ENCODE data around the gene PDGFD. TPM values are rescaled to one million over a fixed set of nuclear protein-coding genes. Genes with fewer than 3 reads are reported as not detected.

The PDGFD gene
- total RNA-seq, 1 donor from 2014 or later: 3.9 TPM

- no peak for ATAC-seq
- Histone ChIP-seq H3K27me3 (ENCODE audit: low read depth) (no peaks in the 10 kb centered on the region), H3K4me1 (no peaks in the 10 kb centered on the region), H3K36me3 (no peaks in the 10 kb centered on the region), H3K9me3 (no peaks in the 10 kb centered on the region), H3K4me3 (no peak overlapping the region), H3K27ac (no peak overlapping the region)
- DNase-seq: no peak
- intact Hi-C loops (cut with DNase I): no loop called here
- TF ChIP-seq CTCF (IDR thresholded peaks at IDR 0.05): no peak
Observed at GRCh38 chr11:104015649-104016415, 148.1 kb downstream of the PDGFD start.

DNA sequence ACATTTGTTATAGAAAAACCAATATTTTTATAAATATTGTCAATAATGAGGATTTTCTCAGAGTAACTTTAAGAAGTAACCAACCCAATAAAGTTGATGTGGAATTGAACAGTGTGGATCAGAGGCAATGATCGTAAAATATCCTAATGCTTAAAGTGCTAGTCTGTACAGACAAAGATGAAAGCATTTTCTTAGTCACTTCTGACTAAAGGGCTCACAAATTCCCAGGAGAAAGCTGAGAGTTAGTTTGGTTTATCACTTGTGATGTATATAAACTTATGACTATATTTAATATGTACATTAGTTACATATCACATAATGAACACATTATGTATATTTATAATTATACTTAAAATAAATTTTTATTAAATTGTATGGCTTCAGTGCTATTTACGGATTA lies 152.9 kb downstream of the PDGFD start:
- Histone ChIP-seq H3K27me3 (ENCODE audit: low read depth) (no peaks in the 10 kb centered on the region), H3K36me3 (no peaks in the 10 kb centered on the region), H3K4me1 (no peaks in the 10 kb centered on the region), H3K4me3 (no peak overlapping the region), H3K27ac (no peak overlapping the region), H3K9me3 (no peaks in the 10 kb centered on the region)
- DNase-seq (no peak), ATAC-seq (no peak)
- no peak for TF ChIP-seq CTCF (IDR thresholded peaks at IDR 0.05)
- intact Hi-C loops (cut with DNase I): no loop called here

DNA sequence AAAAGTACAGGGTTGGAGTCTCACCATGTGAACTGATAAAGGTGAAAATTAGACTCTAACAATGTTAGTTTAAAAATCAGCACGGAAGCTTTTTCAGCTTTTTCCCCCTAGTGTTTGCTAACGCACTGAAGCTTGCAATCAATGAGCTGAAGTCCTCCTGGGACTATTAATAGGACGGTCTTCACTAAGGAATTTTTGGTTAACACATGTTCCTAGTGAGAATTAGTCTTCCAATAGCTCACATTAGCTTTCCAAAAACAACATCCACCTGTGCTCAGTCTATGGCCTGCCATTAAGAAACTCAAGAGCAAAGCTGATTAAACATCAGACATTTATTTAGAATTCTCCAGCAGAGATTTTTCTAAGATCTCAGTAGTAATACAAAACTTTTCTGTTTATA lies 154.2 kb downstream of the PDGFD start:
- intact Hi-C loops (cut with DNase I): no loop called here
- TF ChIP-seq CTCF (IDR thresholded peaks at IDR 0.05): no peak
- ATAC-seq: no peak
- no peaks in the 10 kb centered on the region for H3K36me3 ChIP-seq
- H3K27me3 ChIP-seq (ENCODE audit: low read depth): no peaks in the 10 kb centered on the region
- H3K4me1 ChIP-seq: no peaks in the 10 kb centered on the region
- H3K27ac ChIP-seq: no peak overlapping the region
- DNase-seq: no peak
- H3K9me3 ChIP-seq: no peaks in the 10 kb centered on the region
- H3K4me3 ChIP-seq: no peak overlapping the region

GRCh38 chr11:104005234-104005855 lies 158.6 kb downstream of the PDGFD start:
- Histone ChIP-seq H3K27ac (no peak overlapping the region), H3K9me3 (no peaks in the 10 kb centered on the region), H3K4me1 (no peaks in the 10 kb centered on the region), H3K27me3 (ENCODE audit: low read depth) (no peaks in the 10 kb centered on the region), H3K36me3 (no peaks in the 10 kb centered on the region), H3K4me3 (no peak overlapping the region)
- intact Hi-C loops (cut with DNase I): no loop called here
- no peak for TF ChIP-seq CTCF (IDR thresholded peaks at IDR 0.05)
- ATAC-seq (peak; percentile 81 to 83), DNase-seq (no peak)

DNA sequence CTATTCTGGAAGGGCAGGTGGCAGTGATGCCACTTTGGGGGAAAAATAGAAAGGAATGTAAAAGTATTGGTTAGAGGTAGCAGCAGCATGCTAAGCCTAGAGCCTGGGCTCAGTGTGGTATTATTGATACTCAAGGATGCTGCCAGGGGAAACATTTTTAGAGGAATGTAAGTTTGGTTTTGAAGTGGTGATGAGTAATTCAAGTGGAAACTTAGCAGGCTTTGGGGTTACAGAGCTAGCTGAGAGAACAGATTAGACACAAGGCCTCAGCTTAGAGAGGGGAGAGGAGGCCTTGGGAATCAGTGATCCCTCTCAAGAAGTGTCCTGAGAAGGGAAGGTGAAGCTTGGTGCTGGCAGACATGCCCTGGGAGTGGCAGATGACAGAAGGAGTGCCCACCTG lies 160.5 kb downstream of the PDGFD start:
- no peak overlapping the region for H3K4me3 ChIP-seq
- TF ChIP-seq CTCF (IDR thresholded peaks at IDR 0.05): no peak
- DNase-seq (no peak), ATAC-seq (no peak)
- H3K9me3 ChIP-seq: no peaks in the 10 kb centered on the region
- H3K27me3 ChIP-seq (ENCODE audit: low read depth): no peaks in the 10 kb centered on the region
- H3K4me1 ChIP-seq: no peaks in the 10 kb centered on the region
- H3K36me3 ChIP-seq: no peaks in the 10 kb centered on the region
- H3K27ac ChIP-seq: no peak overlapping the region
- intact Hi-C loops (cut with DNase I): no loop called here

Measured in lower lobe of right lung (tissue), 2 donors.